ENCODE results near the gene HOXC6.

The HOXC6 gene

GRCh38 chr12:54029529-54030441 is 1.5 kb downstream of the HOXC6 start:
- Histone ChIP-seq H3K27ac (ENCODE audit: low read length) (no peak overlapping the region), H3K27me3 (ENCODE audit: low read depth, low read length) (peaks cover 69% of the 10 kb centered on the region), H3K4me3 (ENCODE audit: low read depth in 1 of 2, low read length in 2 of 2) (peak overlapping the region in 1 of 2 donors; percentile 35)

GRCh38 chr12:54030442-54030801 is 2.2 kb downstream of the HOXC6 start:
- no peak overlapping the region for H3K4me3 ChIP-seq (ENCODE audit: low read depth in 1 of 2, low read length in 2 of 2)
- no peaks in the 10 kb centered on the region for H3K9me3 ChIP-seq (ENCODE audit: control insufficient read depth in 1 of 2, low read length in 2 of 2)
- H3K27me3 ChIP-seq (ENCODE audit: low read depth, low read length) = peaks cover 72% of the 10 kb centered on the region
- H3K36me3 ChIP-seq (ENCODE audit: control insufficient read depth in 1 of 2, insufficient read depth in 2 of 2, low read length in 2 of 2) = no peaks in the 10 kb centered on the region
- H3K4me1 ChIP-seq (ENCODE audit: control insufficient read depth in 1 of 2, insufficient read depth in 2 of 2, low read length in 2 of 2) = peaks cover 3 to 8% of the 10 kb centered on the region in 2 donors
- H3K27ac ChIP-seq (ENCODE audit: low read length) = no peak overlapping the region

More at GRCh38 chr12:54029529-54030441, 1.5 kb downstream of the HOXC6 start:
- Histone ChIP-seq H3K9me3 (ENCODE audit: control insufficient read depth in 1 of 2, low read length in 2 of 2) (no peaks in the 10 kb centered on the region), H3K36me3 (ENCODE audit: control insufficient read depth in 1 of 2, insufficient read depth in 2 of 2, low read length in 2 of 2) (no peaks in the 10 kb centered on the region), H3K4me1 (ENCODE audit: control insufficient read depth in 1 of 2, insufficient read depth in 2 of 2, low read length in 2 of 2) (peaks cover 3 to 8% of the 10 kb centered on the region in 2 donors)

GRCh38 chr12:54030889-54031471 is 2.7 kb downstream of the HOXC6 start:
- Histone ChIP-seq H3K27ac (ENCODE audit: low read length) (no peak overlapping the region), H3K27me3 (ENCODE audit: low read depth, low read length) (peaks cover 68% of the 10 kb centered on the region), H3K36me3 (ENCODE audit: control insufficient read depth in 1 of 2, insufficient read depth in 2 of 2, low read length in 2 of 2) (no peaks in the 10 kb centered on the region), H3K4me1 (ENCODE audit: control insufficient read depth in 1 of 2, insufficient read depth in 2 of 2, low read length in 2 of 2) (peaks cover 3 to 8% of the 10 kb centered on the region in 2 donors), H3K9me3 (ENCODE audit: control insufficient read depth in 1 of 2, low read length in 2 of 2) (no peaks in the 10 kb centered on the region), H3K4me3 (ENCODE audit: low read depth in 1 of 2, low read length in 2 of 2) (no peak overlapping the region)

- Histone ChIP-seq H3K9me3 (ENCODE audit: control insufficient read depth in 1 of 2, low read length in 2 of 2) (no peaks in the 10 kb centered on the region), H3K4me1 (ENCODE audit: control insufficient read depth in 1 of 2, insufficient read depth in 2 of 2, low read length in 2 of 2) (peaks cover 3 to 8% of the 10 kb centered on the region in 2 donors), H3K27me3 (ENCODE audit: low read depth, low read length) (peaks cover 63% of the 10 kb centered on the region), H3K27ac (ENCODE audit: low read length) (no peak overlapping the region), H3K36me3 (ENCODE audit: control insufficient read depth in 1 of 2, insufficient read depth in 2 of 2, low read length in 2 of 2) (no peaks in the 10 kb centered on the region), H3K4me3 (ENCODE audit: low read depth in 1 of 2, low read length in 2 of 2) (no peak overlapping the region)
Measured at GRCh38 chr12:54031480-54031879, 3.2 kb downstream of the HOXC6 start.

- peaks cover 3 to 8% of the 10 kb centered on the region in 2 donors for H3K4me1 ChIP-seq (ENCODE audit: control insufficient read depth in 1 of 2, insufficient read depth in 2 of 2, low read length in 2 of 2)
- H3K36me3 ChIP-seq (ENCODE audit: control insufficient read depth in 1 of 2, insufficient read depth in 2 of 2, low read length in 2 of 2) = no peaks in the 10 kb centered on the region
- H3K4me3 ChIP-seq (ENCODE audit: low read depth in 1 of 2, low read length in 2 of 2) = no peak overlapping the region
- no peaks in the 10 kb centered on the region for H3K9me3 ChIP-seq (ENCODE audit: control insufficient read depth in 1 of 2, low read length in 2 of 2)
- peaks cover 58% of the 10 kb centered on the region for H3K27me3 ChIP-seq (ENCODE audit: low read depth, low read length)
- H3K27ac ChIP-seq (ENCODE audit: low read length) = no peak overlapping the region
Measured at GRCh38 chr12:54032086-54032619, 3.9 kb downstream of the HOXC6 start.

GRCh38 chr12:54032627-54033100 is 4.4 kb downstream of the HOXC6 start, which contains the start of gene HOXC5:
Gene HOXC5 (plus strand): TSS chr12:54033050. CDS start chr12:54033123, 73 bp downstream.
- no peaks in the 10 kb centered on the region for H3K9me3 ChIP-seq (ENCODE audit: control insufficient read depth in 1 of 2, low read length in 2 of 2)
- H3K4me1 ChIP-seq (ENCODE audit: control insufficient read depth in 1 of 2, insufficient read depth in 2 of 2, low read length in 2 of 2) = peaks cover 3 to 8% of the 10 kb centered on the region in 2 donors
- peak within 1 kb of the TSS; percentile 39 for H3K27ac ChIP-seq (ENCODE audit: low read length)
- H3K27me3 ChIP-seq (ENCODE audit: low read depth, low read length) = peaks cover 53% of the 10 kb centered on the region
- H3K36me3 ChIP-seq (ENCODE audit: control insufficient read depth in 1 of 2, insufficient read depth in 2 of 2, low read length in 2 of 2) = no peaks in the 10 kb centered on the region
- H3K4me3 ChIP-seq (ENCODE audit: low read depth in 1 of 2, low read length in 2 of 2) = peak within 1 kb of the TSS; percentile 62 to 70

GRCh38 chr12:54033106-54033979 is 5.1 kb downstream of the HOXC6 start:
- Histone ChIP-seq H3K27ac (ENCODE audit: low read length) (peak overlapping the region; percentile 39), H3K36me3 (ENCODE audit: control insufficient read depth in 1 of 2, insufficient read depth in 2 of 2, low read length in 2 of 2) (no peaks in the 10 kb centered on the region), H3K27me3 (ENCODE audit: low read depth, low read length) (peaks cover 49% of the 10 kb centered on the region), H3K4me1 (ENCODE audit: control insufficient read depth in 1 of 2, insufficient read depth in 2 of 2, low read length in 2 of 2) (peaks cover 3 to 8% of the 10 kb centered on the region in 2 donors), H3K4me3 (ENCODE audit: low read depth in 1 of 2, low read length in 2 of 2) (peak overlapping the region; percentile 62 to 70), H3K9me3 (ENCODE audit: control insufficient read depth in 1 of 2, low read length in 2 of 2) (no peaks in the 10 kb centered on the region)

- peaks cover 49% of the 10 kb centered on the region for H3K27me3 ChIP-seq (ENCODE audit: low read depth, low read length)
- peaks cover 0 to 12% of the 10 kb centered on the region in 2 donors for H3K4me1 ChIP-seq (ENCODE audit: control insufficient read depth in 1 of 2, insufficient read depth in 2 of 2, low read length in 2 of 2)
- peak overlapping the region; percentile 39 for H3K27ac ChIP-seq (ENCODE audit: low read length)
- H3K9me3 ChIP-seq (ENCODE audit: control insufficient read depth in 1 of 2, low read length in 2 of 2) = no peaks in the 10 kb centered on the region
- peak overlapping the region; percentile 62 to 70 for H3K4me3 ChIP-seq (ENCODE audit: low read depth in 1 of 2, low read length in 2 of 2)
- H3K36me3 ChIP-seq (ENCODE audit: control insufficient read depth in 1 of 2, insufficient read depth in 2 of 2, low read length in 2 of 2) = no peaks in the 10 kb centered on the region
Measured at GRCh38 chr12:54033980-54034784, 5.9 kb downstream of the HOXC6 start.

- no peak overlapping the region for H3K27ac ChIP-seq (ENCODE audit: low read length)
- H3K36me3 ChIP-seq (ENCODE audit: control insufficient read depth in 1 of 2, insufficient read depth in 2 of 2, low read length in 2 of 2) = no peaks in the 10 kb centered on the region
- no peak overlapping the region for H3K4me3 ChIP-seq (ENCODE audit: low read depth in 1 of 2, low read length in 2 of 2)
- H3K4me1 ChIP-seq (ENCODE audit: control insufficient read depth in 1 of 2, insufficient read depth in 2 of 2, low read length in 2 of 2) = peaks cover 0 to 12% of the 10 kb centered on the region in 2 donors
- peaks cover 51% of the 10 kb centered on the region for H3K27me3 ChIP-seq (ENCODE audit: low read depth, low read length)
- H3K9me3 ChIP-seq (ENCODE audit: control insufficient read depth in 1 of 2, low read length in 2 of 2) = no peaks in the 10 kb centered on the region
Measured at GRCh38 chr12:54034785-54035310, 6.6 kb downstream of the HOXC6 start.
